ENCODE data around the gene RBMY1D. TPM values are rescaled to one million over a fixed set of nuclear protein-coding genes. Genes with fewer than 3 reads are reported as not detected.
"Not testable (repeated sequence)": the region's sequence is repeated elsewhere in the genome, so short reads cannot be mapped to it uniquely, and the experiment has no call there.

Gene RBMY1D
- not detected for total RNA-seq

- H3K36me3 Mint-ChIP-seq (ENCODE audit: low read depth); H3K4me3 Mint-ChIP-seq; H3K4me1 Mint-ChIP-seq; H3K9me3 Mint-ChIP-seq; H3K27me3 Mint-ChIP-seq; ATAC-seq (replicated peaks); H3K27ac Mint-ChIP-seq: not testable (repeated sequence)
These were observed at the start of gene RBMY1D for GRCh38 chrY:21894426-21894825. RBMY1D (minus strand) TSS chrY:21894526; CDS start chrY:21892513, 2,013 bp downstream.

- not testable (repeated sequence) for H3K27ac Mint-ChIP-seq; H3K36me3 Mint-ChIP-seq (ENCODE audit: low read depth); H3K9me3 Mint-ChIP-seq; H3K4me3 Mint-ChIP-seq; H3K27me3 Mint-ChIP-seq; H3K4me1 Mint-ChIP-seq; ATAC-seq (replicated peaks)
These were observed 23.6 kb upstream of the RBMY1D start, which contains the start of gene RBMY1E for GRCh38 chrY:21917932-21918331. RBMY1E (minus strand) TSS chrY:21918032; CDS start chrY:21916054, 1,978 bp downstream.

GRCh38 chrY:21869407-21870076 lies 24.8 kb downstream of the RBMY1D start:
- H3K36me3 Mint-ChIP-seq (ENCODE audit: low read depth); H3K9me3 Mint-ChIP-seq; H3K4me1 Mint-ChIP-seq; H3K27ac Mint-ChIP-seq; H3K27me3 Mint-ChIP-seq; H3K4me3 Mint-ChIP-seq: not testable (repeated sequence)
- peak; percentile 67 for ATAC-seq (replicated peaks)

- H3K4me1 Mint-ChIP-seq, result no peaks in the 10 kb centered on the region
- H3K27me3 Mint-ChIP-seq, result peaks cover 2% of the 10 kb centered on the region
- no peak for ATAC-seq (replicated peaks)
- H3K27ac Mint-ChIP-seq, result no peak overlapping the region
- H3K4me3 Mint-ChIP-seq, result no peak overlapping the region
- no peaks in the 10 kb centered on the region for H3K9me3 Mint-ChIP-seq
- H3K36me3 Mint-ChIP-seq (ENCODE audit: low read depth), result no peaks in the 10 kb centered on the region
These were observed 48.8 kb downstream of the RBMY1D start for GRCh38 chrY:21845481-21845880.

- no peaks in the 10 kb centered on the region for H3K27me3 Mint-ChIP-seq
- no peak overlapping the region for H3K4me3 Mint-ChIP-seq
- ATAC-seq (replicated peaks), result no peak
- H3K27ac Mint-ChIP-seq, result no peak overlapping the region
- no peaks in the 10 kb centered on the region for H3K9me3 Mint-ChIP-seq
- no peaks in the 10 kb centered on the region for H3K4me1 Mint-ChIP-seq
- no peaks in the 10 kb centered on the region for H3K36me3 Mint-ChIP-seq (ENCODE audit: low read depth)
These were observed 52.2 kb downstream of the RBMY1D start for GRCh38 chrY:21842090-21842489.

- ATAC-seq (replicated peaks), result no peak
- Mint-ChIP-seq H3K36me3 (ENCODE audit: low read depth) (no peaks in the 10 kb centered on the region), H3K4me1 (no peaks in the 10 kb centered on the region), H3K4me3 (no peak overlapping the region), H3K27ac (no peak overlapping the region), H3K27me3 (no peaks in the 10 kb centered on the region), H3K9me3 (no peaks in the 10 kb centered on the region)
These were observed 54.8 kb downstream of the RBMY1D start for GRCh38 chrY:21839489-21839888.

- Mint-ChIP-seq H3K4me1 (no peaks in the 10 kb centered on the region), H3K36me3 (ENCODE audit: low read depth) (no peaks in the 10 kb centered on the region), H3K4me3 (no peak overlapping the region), H3K9me3 (no peaks in the 10 kb centered on the region), H3K27ac (no peak overlapping the region), H3K27me3 (no peaks in the 10 kb centered on the region)
- no peak for ATAC-seq (replicated peaks)
These were observed 58.0 kb downstream of the RBMY1D start for GRCh38 chrY:21836343-21836742.

GRCh38 chrY:21835052-21835451 lies 59.3 kb downstream of the RBMY1D start:
- no peaks in the 10 kb centered on the region for H3K36me3 Mint-ChIP-seq (ENCODE audit: low read depth)
- no peaks in the 10 kb centered on the region for H3K27me3 Mint-ChIP-seq
- no peak overlapping the region for H3K27ac Mint-ChIP-seq
- H3K4me1 Mint-ChIP-seq, result no peaks in the 10 kb centered on the region
- ATAC-seq (replicated peaks), result no peak
- H3K9me3 Mint-ChIP-seq, result no peaks in the 10 kb centered on the region
- H3K4me3 Mint-ChIP-seq, result no peak overlapping the region

Other genes starting within 250 kb of the RBMY1D start
- gene RBMY1E, start 23.5 kb upstream of the RBMY1D start, total RNA-seq, result not detected

Data from activated T-helper 17 cell treated with anti-CD3 and anti-CD28 coated beads, Interleukin-2, amount 50 U/mL, for 72 hours (primary cell).